Measurements from ENCODE around the gene ENTPD6.
"Not testable (repeated sequence)": the region's sequence is repeated elsewhere in the genome, so short reads cannot be mapped to it uniquely, and the experiment has no call there.

ENTPD6 gene

DNA sequence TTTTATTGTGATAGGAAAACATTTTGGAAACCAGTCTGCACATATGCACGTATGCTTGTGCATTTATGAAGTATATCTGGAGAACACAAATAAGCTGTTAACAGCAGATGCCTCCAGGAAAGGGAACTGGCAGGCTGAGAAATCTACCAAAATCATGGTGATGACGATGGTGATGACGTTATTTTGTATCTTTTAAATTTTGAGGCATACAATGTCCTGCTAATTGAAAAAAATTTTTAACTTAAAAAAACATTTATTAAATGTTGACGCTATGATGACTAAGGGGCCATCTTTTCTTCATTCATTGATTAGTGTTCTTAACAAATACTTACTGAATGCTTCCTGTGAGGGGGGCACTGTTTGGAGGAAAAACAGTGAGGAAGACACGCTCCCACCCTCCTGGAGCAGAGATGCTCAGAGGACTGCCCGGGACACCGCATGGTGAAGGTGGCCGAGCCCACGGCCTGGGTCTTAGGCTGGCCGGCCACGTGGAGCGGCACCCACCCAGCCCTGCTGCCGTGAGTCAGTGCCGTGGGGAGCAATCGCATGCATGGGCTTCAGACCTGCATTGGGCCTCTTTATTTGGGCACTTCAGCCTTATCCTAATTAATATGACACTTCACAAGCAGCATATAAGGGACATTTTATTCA, 15.9 kb upstream of the ENTPD6 start:
- H3K36me3 ChIP-seq (ENCODE audit: control insufficient read depth, insufficient read depth, low read length): no peaks in the 10 kb centered on the region
- H3K4ac ChIP-seq (ENCODE audit: low read depth, low read length): no peak overlapping the region
- H3K4me2 ChIP-seq (ENCODE audit: low read length): no peak overlapping the region
- no CpG with 5 or more reads among the region's 15 CpGs for WGBS (ENCODE audit: extremely low coverage, insufficient coverage, low lambda C conversion rate)
- H2BK5ac ChIP-seq (ENCODE audit: low read length): no peak overlapping the region
- H4K5ac ChIP-seq (ENCODE audit: low read length): no peak overlapping the region
- no peak overlapping the region for H3K56ac ChIP-seq (ENCODE audit: low read length)
- H3K9ac ChIP-seq (ENCODE audit: low read length): no peak overlapping the region
- no peaks in the 10 kb centered on the region for H3K4me1 ChIP-seq (ENCODE audit: control insufficient read depth, low read depth, low read length)
- no peak for DNase-seq
- H2BK15ac ChIP-seq (replicated peaks; ENCODE audit: low read depth): no peak overlapping the region
- H3K79me1 ChIP-seq (ENCODE audit: low read length): no peaks in the 10 kb centered on the region
- H2BK120ac ChIP-seq (ENCODE audit: low read depth, low read length): no peak overlapping the region
- H3K23ac ChIP-seq (ENCODE audit: low read length): no peak overlapping the region
- H3K27me3 ChIP-seq (ENCODE audit: insufficient read depth, low read length, poor library complexity): no peaks in the 10 kb centered on the region
- no peak overlapping the region for H3K18ac ChIP-seq (ENCODE audit: low read length)
- H4K8ac ChIP-seq (ENCODE audit: low read depth, low read length): no peak overlapping the region
- H2AK5ac ChIP-seq (ENCODE audit: low read length): no peak overlapping the region
- H3K79me2 ChIP-seq (ENCODE audit: control insufficient read depth, insufficient read depth, low read length): no peaks in the 10 kb centered on the region
- no peak overlapping the region for H3K27ac ChIP-seq (ENCODE audit: low read depth, low read length)
- H3K4me3 ChIP-seq (ENCODE audit: low read length): no peak overlapping the region

GRCh38 chr20:25184391-25184790, 11.1 kb upstream of the ENTPD6 start:
- not testable (repeated sequence) for H3K36me3 ChIP-seq (ENCODE audit: control insufficient read depth, insufficient read depth, low read length); DNase-seq
- no CpG with 5 or more reads among the region's 1 CpG for WGBS (ENCODE audit: extremely low coverage, insufficient coverage, low lambda C conversion rate)

DNA sequence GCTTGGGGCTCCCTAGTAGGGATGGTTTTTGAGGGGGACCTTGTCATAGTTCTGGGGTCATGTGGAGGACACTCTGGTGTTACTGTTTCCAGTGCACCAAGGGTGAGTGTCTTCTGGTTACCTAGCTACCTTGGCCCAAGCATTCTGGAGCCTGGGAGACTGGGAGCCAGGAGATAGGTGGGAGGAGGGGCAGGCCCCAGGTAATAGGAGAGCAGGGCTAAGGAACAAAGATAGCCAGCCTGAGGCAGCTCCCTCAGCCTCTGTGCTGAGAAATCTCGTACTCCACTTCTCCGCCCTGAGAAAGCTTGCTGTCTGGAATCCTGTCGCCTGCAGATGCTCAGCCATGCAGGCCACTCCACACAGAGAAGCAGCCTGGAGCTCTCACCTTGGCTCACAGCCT, 8.3 kb upstream of the ENTPD6 start:
- H3K27me3 ChIP-seq (ENCODE audit: insufficient read depth, low read length, poor library complexity): no peaks in the 10 kb centered on the region
- no peaks in the 10 kb centered on the region for H3K4me1 ChIP-seq (ENCODE audit: control insufficient read depth, low read depth, low read length)
- no peaks in the 10 kb centered on the region for H3K36me3 ChIP-seq (ENCODE audit: control insufficient read depth, insufficient read depth, low read length)
- H4K5ac ChIP-seq (ENCODE audit: low read length): no peak overlapping the region
- H3K79me1 ChIP-seq (ENCODE audit: low read length): no peaks in the 10 kb centered on the region
- H3K18ac ChIP-seq (ENCODE audit: low read length): no peak overlapping the region
- H3K4ac ChIP-seq (ENCODE audit: low read depth, low read length): no peak overlapping the region
- H3K4me2 ChIP-seq (ENCODE audit: low read length): no peak overlapping the region
- no peak overlapping the region for H3K4me3 ChIP-seq (ENCODE audit: low read length)
- no peak overlapping the region for H4K8ac ChIP-seq (ENCODE audit: low read depth, low read length)
- H2AK5ac ChIP-seq (ENCODE audit: low read length): no peak overlapping the region
- H2BK5ac ChIP-seq (ENCODE audit: low read length): no peak overlapping the region
- no peak overlapping the region for H3K23ac ChIP-seq (ENCODE audit: low read length)
- DNase-seq: no peak
- H3K56ac ChIP-seq (ENCODE audit: low read length): no peak overlapping the region
- H3K9ac ChIP-seq (ENCODE audit: low read length): no peak overlapping the region
- H3K79me2 ChIP-seq (ENCODE audit: control insufficient read depth, insufficient read depth, low read length): no peaks in the 10 kb centered on the region
- no CpG with 5 or more reads among the region's 3 CpGs for WGBS (ENCODE audit: extremely low coverage, insufficient coverage, low lambda C conversion rate)
- no peak overlapping the region for H3K27ac ChIP-seq (ENCODE audit: low read depth, low read length)
- H2BK120ac ChIP-seq (ENCODE audit: low read depth, low read length): no peak overlapping the region
- H2BK15ac ChIP-seq (replicated peaks; ENCODE audit: low read depth): no peak overlapping the region

More at GRCh38 chr20:25184391-25184790, 11.1 kb upstream of the ENTPD6 start:
- H4K5ac ChIP-seq (ENCODE audit: low read length); H3K27me3 ChIP-seq (ENCODE audit: insufficient read depth, low read length, poor library complexity); H3K23ac ChIP-seq (ENCODE audit: low read length); H4K8ac ChIP-seq (ENCODE audit: low read depth, low read length); H3K27ac ChIP-seq (ENCODE audit: low read depth, low read length); H3K79me2 ChIP-seq (ENCODE audit: control insufficient read depth, insufficient read depth, low read length); H3K79me1 ChIP-seq (ENCODE audit: low read length); H3K4me1 ChIP-seq (ENCODE audit: control insufficient read depth, low read depth, low read length); H3K4ac ChIP-seq (ENCODE audit: low read depth, low read length); H3K18ac ChIP-seq (ENCODE audit: low read length); H2BK15ac ChIP-seq (replicated peaks; ENCODE audit: low read depth); H3K4me2 ChIP-seq (ENCODE audit: low read length); H2AK5ac ChIP-seq (ENCODE audit: low read length); H3K9ac ChIP-seq (ENCODE audit: low read length); H3K4me3 ChIP-seq (ENCODE audit: low read length); H2BK120ac ChIP-seq (ENCODE audit: low read depth, low read length); H3K56ac ChIP-seq (ENCODE audit: low read length); H2BK5ac ChIP-seq (ENCODE audit: low read length): not testable (repeated sequence)

DNA sequence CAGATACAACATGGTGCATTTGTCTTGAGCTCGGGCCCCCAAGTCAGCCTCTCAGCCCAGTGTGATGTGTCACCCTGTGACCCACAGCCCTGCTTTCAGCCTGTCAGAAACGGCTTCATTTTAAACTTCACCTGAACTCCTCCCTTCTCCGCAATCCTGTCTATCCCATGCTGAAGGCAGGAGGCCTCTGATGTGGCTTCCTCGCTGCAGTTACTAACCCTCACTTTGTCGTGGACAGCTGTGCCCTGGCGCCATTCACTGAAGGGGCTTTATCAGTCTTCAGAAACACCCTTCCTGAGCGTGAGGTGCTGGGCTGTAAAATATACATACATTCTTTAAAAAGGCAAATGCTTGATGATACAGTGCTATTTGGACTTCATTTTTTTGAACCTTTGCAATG, 7.9 kb upstream of the ENTPD6 start:
- H3K23ac ChIP-seq (ENCODE audit: low read length): no peak overlapping the region
- no peaks in the 10 kb centered on the region for H3K4me1 ChIP-seq (ENCODE audit: control insufficient read depth, low read depth, low read length)

GRCh38 chr20:25188218-25188617, 7.3 kb upstream of the ENTPD6 start:
- Histone ChIP-seq H3K4me2 (ENCODE audit: low read length) (no peak overlapping the region), H2BK120ac (ENCODE audit: low read depth, low read length) (no peak overlapping the region), H3K4me3 (ENCODE audit: low read length) (no peak overlapping the region), H3K4me1 (ENCODE audit: control insufficient read depth, low read depth, low read length) (no peaks in the 10 kb centered on the region), H3K23ac (ENCODE audit: low read length) (no peak overlapping the region), H4K5ac (ENCODE audit: low read length) (no peak overlapping the region), H2BK15ac (replicated peaks; ENCODE audit: low read depth) (no peak overlapping the region), H2AK5ac (ENCODE audit: low read length) (no peak overlapping the region), H3K4ac (ENCODE audit: low read depth, low read length) (no peak overlapping the region), H4K8ac (ENCODE audit: low read depth, low read length) (no peak overlapping the region), H3K36me3 (ENCODE audit: control insufficient read depth, insufficient read depth, low read length) (no peaks in the 10 kb centered on the region), H3K79me1 (ENCODE audit: low read length) (no peaks in the 10 kb centered on the region), H3K56ac (ENCODE audit: low read length) (no peak overlapping the region), H3K18ac (ENCODE audit: low read length) (no peak overlapping the region), H3K9ac (ENCODE audit: low read length) (no peak overlapping the region), H3K79me2 (ENCODE audit: control insufficient read depth, insufficient read depth, low read length) (no peaks in the 10 kb centered on the region), H3K27ac (ENCODE audit: low read depth, low read length) (no peak overlapping the region), H2BK5ac (ENCODE audit: low read length) (no peak overlapping the region), H3K27me3 (ENCODE audit: insufficient read depth, low read length, poor library complexity) (no peaks in the 10 kb centered on the region)
- WGBS (ENCODE audit: extremely low coverage, insufficient coverage, low lambda C conversion rate): no CpG with 5 or more reads among the region's 1 CpG
- no peak for DNase-seq

More for the DNA sequence above, 7.9 kb upstream of the ENTPD6 start:
- no peaks in the 10 kb centered on the region for H3K79me2 ChIP-seq (ENCODE audit: control insufficient read depth, insufficient read depth, low read length)
- WGBS (ENCODE audit: extremely low coverage, insufficient coverage, low lambda C conversion rate): no CpG with 5 or more reads among the region's 7 CpGs
- H3K9ac ChIP-seq (ENCODE audit: low read length): no peak overlapping the region
- H3K27me3 ChIP-seq (ENCODE audit: insufficient read depth, low read length, poor library complexity): no peaks in the 10 kb centered on the region
- no peak overlapping the region for H2BK5ac ChIP-seq (ENCODE audit: low read length)
- H2BK15ac ChIP-seq (replicated peaks; ENCODE audit: low read depth): no peak overlapping the region
- no peak overlapping the region for H3K18ac ChIP-seq (ENCODE audit: low read length)
- no peak overlapping the region for H3K56ac ChIP-seq (ENCODE audit: low read length)
- no peak overlapping the region for H4K5ac ChIP-seq (ENCODE audit: low read length)
- no peak overlapping the region for H3K4me3 ChIP-seq (ENCODE audit: low read length)
- H2BK120ac ChIP-seq (ENCODE audit: low read depth, low read length): no peak overlapping the region
- no peak overlapping the region for H4K8ac ChIP-seq (ENCODE audit: low read depth, low read length)
- H3K4me2 ChIP-seq (ENCODE audit: low read length): no peak overlapping the region
- no peak for DNase-seq
- H3K27ac ChIP-seq (ENCODE audit: low read depth, low read length): no peak overlapping the region
- H3K36me3 ChIP-seq (ENCODE audit: control insufficient read depth, insufficient read depth, low read length): no peaks in the 10 kb centered on the region
- no peak overlapping the region for H3K4ac ChIP-seq (ENCODE audit: low read depth, low read length)
- H2AK5ac ChIP-seq (ENCODE audit: low read length): no peak overlapping the region
- no peaks in the 10 kb centered on the region for H3K79me1 ChIP-seq (ENCODE audit: low read length)

GRCh38 chr20:25191051-25191450, 4.5 kb upstream of the ENTPD6 start:
- Histone ChIP-seq H3K79me1 (ENCODE audit: low read length) (no peaks in the 10 kb centered on the region), H3K56ac (ENCODE audit: low read length) (no peak overlapping the region), H3K27ac (ENCODE audit: low read depth, low read length) (no peak overlapping the region), H3K23ac (ENCODE audit: low read length) (no peak overlapping the region), H3K36me3 (ENCODE audit: control insufficient read depth, insufficient read depth, low read length) (no peaks in the 10 kb centered on the region), H3K4me2 (ENCODE audit: low read length) (no peak overlapping the region), H4K5ac (ENCODE audit: low read length) (no peak overlapping the region), H3K4me1 (ENCODE audit: control insufficient read depth, low read depth, low read length) (no peaks in the 10 kb centered on the region), H3K9ac (ENCODE audit: low read length) (no peak overlapping the region), H2BK15ac (replicated peaks; ENCODE audit: low read depth) (no peak overlapping the region), H2BK120ac (ENCODE audit: low read depth, low read length) (no peak overlapping the region), H3K79me2 (ENCODE audit: control insufficient read depth, insufficient read depth, low read length) (no peaks in the 10 kb centered on the region), H2BK5ac (ENCODE audit: low read length) (no peak overlapping the region), H3K4ac (ENCODE audit: low read depth, low read length) (no peak overlapping the region), H3K4me3 (ENCODE audit: low read length) (no peak overlapping the region), H3K27me3 (ENCODE audit: insufficient read depth, low read length, poor library complexity) (no peaks in the 10 kb centered on the region), H2AK5ac (ENCODE audit: low read length) (no peak overlapping the region), H3K18ac (ENCODE audit: low read length) (no peak overlapping the region), H4K8ac (ENCODE audit: low read depth, low read length) (no peak overlapping the region)
- peak; percentile 32 for DNase-seq
- WGBS (ENCODE audit: extremely low coverage, insufficient coverage, low lambda C conversion rate): no CpG with 5 or more reads among the region's 1 CpG
